HG03460 (cell line): ENCODE data around the gene PTPN14.

Experiments used
- ATAC-seq: cut with Tn5 transposase; IDR thresholded peaks from one replicate; pipeline ENCODE4 v1.9.1; 2021; ENCODE audit not compliant: unreplicated experiment

Gene PTPN14

DNA sequence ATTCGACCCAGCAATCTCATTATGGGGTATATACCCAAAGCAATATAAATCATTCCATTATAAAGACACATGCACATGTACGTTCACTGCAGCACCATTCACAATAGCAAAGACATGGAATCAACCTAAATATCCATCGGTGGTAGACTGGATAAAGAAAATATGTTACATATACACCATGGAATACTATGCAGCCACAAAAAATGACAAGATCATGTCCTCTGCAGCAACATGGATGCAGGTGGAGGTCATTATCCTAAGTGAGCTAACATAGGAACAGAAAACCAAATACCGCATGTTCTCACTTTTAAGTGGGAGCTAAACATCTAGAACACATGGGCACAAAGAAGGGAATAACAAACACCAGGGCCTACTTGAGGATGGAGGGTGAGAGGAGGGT, 115.5 kb downstream of the PTPN14 start:
- ATAC-seq, result no peak

DNA sequence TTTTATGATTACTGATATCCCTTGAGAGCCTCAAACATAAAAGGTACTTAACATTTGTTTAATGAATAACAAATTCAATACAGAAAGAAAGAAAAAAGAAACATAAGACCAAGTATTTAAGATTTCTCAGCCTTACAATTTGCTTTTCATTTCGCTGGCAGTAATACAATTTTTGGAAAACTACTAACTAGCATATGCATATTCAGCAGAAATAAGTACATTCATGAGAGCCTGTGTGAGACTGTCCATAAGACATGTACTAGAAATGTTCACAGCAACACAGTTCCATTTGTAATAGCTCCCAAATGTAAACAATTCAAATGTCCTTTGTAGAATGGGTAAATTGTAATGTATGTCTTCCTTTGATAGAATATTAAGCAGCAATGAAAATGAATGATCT, 119.2 kb downstream of the PTPN14 start:
- ATAC-seq, result no peak

DNA sequence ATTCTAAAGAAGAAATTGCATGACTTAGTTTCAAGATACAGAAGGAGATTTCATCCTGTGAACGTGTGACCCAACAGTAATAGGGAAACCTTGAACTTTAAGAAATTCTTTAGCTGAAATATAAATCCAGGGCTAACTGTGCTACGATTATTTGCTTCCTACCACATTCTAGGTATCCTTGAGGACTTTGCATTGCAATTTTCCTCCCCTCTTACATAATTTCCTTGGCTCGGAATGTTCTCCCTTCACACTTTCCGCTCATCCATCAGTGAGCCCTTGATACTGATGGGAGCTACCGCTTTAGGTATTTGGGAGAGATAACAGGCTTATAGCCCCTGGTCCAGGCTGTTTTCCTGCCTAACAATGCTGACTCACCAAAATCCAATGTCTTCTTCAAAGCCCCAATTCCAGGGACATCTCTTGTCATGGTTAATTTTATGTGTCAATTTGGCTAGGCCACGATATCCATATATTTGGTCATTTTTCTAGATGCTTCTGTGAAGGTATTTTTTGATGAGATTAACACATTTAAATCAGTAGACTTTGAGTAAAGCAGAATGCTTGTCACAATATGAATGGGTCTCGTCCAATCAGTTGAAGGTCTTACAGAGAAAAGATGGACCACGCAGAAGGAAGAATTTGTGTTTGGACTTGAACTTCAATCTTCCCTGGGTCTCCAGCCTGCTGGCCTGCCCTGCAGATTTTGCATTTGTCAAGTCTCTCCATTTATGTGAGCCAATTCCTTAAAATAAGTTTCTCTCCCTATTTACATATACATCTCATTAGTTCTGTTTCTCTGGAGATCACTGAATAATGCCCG, 121.2 kb downstream of the PTPN14 start:
- no peak for ATAC-seq

DNA sequence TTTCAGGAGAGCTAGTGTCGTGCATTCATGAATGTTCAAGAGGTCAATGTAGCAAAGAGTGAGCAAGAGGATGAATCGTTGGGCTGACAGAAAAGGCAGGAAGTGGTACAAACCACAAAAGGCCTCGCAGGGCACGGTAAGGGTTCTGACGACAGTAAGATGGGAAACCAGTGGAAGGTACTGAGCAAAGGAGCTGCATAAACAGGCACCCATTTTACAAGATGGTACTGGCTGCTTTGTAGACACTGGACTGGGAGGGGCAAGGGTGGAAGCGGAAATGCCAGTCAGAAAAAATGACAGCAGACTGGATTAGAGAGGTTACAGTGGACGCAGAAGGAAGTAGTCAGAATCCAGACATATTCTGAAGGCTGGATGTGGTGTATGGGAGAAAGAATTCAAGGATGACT, 123.5 kb downstream of the PTPN14 start:
- ATAC-seq, result peak; percentile 98

DNA sequence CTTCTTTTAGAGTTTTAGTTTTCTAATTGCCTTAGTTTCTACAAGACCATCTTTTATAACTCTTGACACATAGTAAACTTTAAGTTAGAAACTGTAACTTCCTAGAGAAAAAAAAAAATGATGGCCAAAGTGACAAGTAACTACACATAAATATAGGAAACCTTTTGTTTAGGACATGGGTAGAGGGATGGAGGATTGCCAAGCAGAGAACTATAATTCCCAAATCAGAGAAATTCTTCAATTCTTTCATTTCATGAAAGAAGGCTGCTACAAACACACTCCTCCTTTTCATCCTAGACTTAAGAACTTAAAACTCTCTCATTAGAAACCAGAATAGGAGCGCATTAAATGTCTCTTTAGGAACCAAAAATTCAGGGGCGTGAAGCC, 125.0 kb downstream of the PTPN14 start:
- no peak for ATAC-seq

DNA sequence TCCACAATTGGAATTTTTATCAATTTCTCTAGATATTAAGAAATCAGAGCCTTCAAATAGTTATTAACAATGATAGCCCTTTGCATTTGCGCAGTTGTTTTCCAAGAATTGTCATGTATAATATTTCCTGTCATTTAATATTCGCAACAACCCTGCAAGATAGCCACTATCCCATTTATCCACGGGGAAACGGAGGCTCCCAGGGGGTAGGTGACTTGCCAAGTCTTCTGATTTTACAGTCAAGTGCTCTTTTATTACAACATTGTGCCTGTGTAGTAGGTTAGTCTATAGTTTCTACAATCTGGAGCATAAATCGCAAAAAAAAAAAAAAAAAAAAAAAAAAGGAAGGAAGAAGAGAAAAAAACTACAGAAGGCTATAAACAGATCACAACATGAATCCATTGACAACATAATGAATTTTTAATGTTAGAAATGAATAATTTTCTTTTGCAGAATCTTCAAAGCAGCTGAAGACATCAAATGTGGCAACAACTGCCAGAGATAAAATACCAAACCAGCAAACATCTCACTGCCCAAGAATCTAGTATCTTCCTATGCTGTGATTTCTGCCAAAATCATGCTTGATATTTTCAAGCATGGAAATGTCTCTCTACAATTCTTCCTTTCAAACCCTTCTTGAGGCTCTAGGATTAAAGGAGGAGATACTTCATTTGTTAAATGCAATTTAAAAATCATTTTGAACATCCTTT, 125.5 kb downstream of the PTPN14 start:
- ATAC-seq, result no peak

DNA sequence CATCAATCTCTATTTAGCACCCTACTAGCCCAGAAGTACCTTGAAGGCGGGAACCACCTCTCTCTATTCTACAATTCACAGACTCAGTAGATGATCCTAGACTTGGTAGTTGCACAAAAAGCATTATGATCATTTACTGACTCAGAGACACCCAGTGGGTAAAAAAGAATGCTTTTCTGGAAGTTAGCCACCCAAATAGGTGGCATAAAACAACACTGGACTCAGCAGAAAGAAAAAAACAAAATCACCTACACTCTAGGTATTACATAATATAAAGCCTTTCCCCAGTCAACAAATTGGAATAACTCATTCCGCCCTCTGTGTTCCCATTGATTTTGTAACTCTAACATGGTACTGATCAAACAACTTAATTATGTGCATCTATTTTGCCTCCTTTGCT, 126.3 kb downstream of the PTPN14 start:
- no peak for ATAC-seq

DNA sequence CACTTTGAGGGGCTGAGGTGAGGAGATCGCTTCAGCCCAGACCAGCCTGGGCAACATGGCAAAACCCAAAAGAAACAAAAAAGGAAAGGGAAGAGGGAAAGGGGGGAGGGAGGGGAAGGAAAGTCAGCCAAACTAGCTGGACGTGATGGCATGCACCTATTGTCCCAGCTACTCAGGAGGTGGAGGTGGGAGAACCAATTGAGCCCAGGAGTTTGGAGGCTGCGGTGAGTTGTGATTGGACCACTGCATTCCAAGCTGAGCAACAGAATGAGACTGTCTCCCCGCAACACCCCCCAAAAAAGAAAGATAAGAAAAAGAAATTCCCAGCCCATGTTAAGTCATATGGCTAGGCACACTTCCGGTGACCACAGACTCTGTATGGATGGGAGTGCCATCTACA, 128.4 kb downstream of the PTPN14 start:
- ATAC-seq, result no peak

DNA sequence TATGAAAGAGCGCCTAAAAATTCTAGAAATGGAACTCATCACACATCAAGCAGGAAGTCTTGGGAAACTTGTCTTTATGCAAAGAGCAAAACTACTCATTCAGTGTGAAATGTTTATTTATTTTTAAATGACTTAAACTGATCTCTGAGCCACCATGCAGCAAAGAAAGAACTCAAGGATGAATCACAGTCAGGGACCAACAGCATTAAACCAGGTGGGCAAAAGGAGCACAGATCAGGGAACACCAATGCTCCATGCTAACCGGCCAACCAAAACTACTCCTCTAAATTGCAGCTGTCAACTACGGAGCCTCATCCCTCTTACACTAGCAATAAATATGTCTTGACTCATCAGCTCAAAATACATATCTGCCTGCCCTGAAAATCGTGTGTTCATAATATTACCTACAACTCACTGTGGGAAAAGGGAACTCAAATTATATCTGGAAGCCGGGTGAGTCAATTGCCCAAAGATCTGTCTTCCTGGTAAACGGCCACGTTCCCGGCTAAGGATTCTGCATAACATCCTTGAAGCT, 129.2 kb downstream of the PTPN14 start:
- no peak for ATAC-seq

DNA sequence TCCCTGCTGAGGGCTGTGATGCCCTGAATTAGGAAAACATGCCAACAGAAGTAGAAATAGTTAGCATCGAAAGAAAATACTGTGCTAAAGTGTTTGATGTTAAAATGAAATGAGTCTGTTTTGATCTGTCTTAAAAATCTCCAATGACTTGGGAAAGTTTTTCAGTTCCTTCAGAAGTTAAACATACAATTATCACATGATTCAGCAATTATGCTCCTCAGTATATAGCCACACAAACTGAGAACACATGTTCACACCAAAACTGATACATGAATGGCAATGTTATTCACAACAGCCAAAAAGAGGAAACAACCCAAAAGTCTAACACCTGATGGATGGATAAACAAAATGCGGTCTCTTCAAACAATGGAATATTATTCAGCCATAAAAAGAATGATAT, 130.6 kb downstream of the PTPN14 start:
- ATAC-seq, result no peak

DNA sequence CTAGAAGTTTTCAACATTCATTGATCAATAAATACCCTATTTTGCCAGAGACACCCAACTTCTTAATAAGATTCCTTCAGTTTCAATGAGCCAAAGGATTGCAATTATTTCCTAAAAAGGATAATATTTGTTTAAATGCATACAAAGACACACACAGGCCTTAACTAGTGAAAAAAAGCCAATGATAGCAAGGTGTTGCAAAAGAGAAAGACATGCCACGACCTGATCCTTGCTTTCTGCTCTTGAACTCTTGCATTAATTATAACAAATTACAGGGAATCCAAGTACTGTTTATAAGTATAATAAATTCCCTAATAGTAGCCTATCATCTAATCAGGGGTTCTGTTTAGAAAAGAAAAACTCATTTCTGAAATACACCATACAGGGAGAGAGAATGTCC, 131.1 kb downstream of the PTPN14 start:
- no peak for ATAC-seq

DNA sequence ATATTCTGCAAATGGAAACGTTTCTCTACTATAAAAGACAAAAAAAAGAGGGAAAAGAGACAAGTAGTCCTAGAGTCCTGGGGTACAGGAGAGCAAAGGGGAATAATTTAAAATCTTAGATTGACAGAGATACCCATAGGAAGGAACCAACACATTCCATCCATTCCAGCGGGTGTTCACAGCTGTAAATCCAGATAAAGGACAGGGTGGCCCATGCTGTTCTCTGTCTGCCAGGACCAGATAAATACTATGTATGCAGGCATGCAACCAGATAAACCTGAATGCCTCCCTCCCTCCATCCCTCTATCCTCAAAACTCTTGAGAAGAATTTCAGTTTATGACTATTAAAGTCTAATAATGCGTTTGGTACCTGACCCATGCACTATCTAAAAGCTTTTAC, 131.8 kb downstream of the PTPN14 start:
- ATAC-seq, result no peak

DNA sequence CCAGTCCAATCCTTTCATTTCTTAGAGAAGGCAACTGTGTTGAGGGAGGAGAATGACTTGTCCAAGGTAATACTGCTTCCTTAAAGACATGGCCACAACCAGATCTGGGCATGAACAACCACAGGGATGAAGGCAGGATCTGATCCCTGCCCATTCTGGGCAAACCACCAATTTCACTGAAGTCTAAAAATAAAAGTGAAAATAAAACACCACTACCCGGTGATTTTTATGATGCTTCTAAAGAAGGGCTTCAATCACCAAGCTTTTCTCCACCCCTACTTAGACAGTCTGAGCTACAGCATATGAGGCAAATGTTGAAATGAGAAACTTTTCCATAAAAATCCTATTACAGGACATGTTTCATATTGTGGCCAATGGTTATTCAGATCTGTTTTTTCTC, 133.0 kb downstream of the PTPN14 start:
- ATAC-seq, result no peak

DNA sequence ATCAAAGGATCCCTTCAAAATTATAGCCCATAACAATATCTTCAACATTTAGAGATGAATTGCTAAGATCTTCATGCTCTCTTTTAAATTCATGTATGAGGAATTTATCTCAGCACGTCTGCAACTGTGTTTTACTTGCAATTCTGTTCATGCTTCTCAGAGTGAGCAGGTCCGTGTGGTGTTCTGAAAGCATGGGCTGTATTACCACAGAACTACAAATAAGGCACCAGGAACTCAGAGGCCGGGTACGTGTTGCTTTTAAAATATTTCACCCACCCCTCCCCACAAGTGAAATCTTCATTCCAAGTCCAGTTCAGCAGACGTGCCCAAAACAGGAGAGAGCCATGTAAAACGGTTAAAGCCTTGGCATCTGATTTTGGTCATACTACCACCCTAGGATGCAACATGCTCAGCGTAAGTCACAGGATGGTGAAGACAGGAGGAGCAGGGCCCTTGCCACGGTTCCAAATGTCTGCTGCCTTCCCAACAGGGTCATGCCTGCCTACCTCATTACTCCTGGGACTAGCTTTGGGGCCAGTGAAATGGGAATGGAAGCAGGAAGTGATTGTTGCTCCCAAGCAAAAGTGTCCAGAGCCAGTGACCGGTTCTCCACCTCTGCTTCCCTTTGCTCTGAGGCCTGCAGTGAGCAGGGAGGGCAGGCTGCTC, 133.7 kb downstream of the PTPN14 start:
- no peak for ATAC-seq

DNA sequence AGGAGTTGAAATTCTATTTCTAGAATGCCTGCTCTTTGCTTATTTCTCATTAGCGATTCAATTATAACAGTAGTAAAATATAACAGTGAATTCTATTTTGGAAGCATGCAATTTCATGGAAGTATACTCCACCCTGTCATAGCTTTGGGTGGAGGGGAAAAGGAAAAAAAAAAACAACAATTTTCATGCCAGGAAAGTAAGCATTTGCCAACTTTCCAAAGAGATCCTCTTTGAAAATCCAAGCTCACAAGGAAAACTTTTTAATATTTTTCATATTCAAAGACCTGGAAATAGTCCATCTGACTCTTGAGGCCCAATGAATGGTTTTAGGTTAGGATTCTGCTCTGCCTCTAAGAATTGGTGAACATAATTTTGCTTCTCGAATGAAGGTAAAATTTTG, 134.5 kb downstream of the PTPN14 start:
- no peak for ATAC-seq

DNA sequence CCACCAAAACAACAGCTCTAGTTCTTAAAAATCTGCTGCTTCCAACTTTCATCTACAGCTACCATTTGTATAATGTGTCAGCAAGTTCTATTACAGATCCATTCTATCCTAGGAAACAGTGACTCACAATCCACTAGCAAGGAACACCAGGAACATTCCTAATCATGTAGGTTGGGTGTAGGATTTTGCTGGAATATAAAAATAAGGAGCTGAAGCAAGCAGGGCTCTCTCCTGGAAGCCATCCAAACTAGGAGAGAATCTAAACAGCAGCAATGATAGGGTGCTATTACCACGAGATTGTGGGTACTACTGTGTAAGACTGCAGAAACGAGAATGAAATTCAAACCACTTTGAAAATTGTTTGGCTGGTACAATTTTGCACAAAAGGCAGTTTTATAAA, 135.0 kb downstream of the PTPN14 start:
- ATAC-seq, result no peak

DNA sequence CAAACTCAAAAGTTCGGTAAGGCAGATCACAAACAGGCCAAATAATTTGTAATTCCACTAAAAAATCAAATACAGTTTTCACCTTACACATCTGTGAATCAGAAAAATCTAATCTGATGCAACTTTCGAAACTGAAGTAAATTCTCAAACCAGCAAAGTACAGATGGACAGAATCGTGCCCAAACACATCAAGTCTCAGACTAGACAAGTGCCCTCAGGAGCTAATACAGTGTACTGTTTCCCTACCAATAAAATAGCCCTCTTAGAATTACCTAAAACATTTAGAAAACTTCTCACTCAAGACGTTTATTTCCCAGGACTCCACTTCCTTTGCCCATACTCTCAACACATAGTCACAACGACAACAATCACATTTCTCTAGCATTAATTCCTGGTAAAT, 136.3 kb downstream of the PTPN14 start:
- no peak for ATAC-seq

DNA sequence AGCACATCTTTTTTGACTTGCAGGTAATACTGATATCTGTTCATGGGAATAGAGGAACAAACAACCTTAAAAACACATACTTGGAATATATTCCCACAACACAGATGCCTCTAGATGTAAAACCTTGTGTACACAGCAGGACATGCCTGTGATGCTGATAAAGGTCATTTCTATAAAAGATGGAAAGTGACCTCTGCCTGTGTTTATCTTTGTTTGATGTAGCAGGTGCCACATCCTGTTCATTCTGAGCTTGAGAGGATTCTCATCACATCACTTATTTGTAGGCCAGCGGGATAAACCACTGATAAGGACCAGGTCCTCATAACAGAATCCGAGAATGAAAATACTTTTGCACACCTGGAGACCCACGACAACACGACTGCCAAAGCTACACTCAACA, 136.7 kb downstream of the PTPN14 start:
- ATAC-seq, result no peak

DNA sequence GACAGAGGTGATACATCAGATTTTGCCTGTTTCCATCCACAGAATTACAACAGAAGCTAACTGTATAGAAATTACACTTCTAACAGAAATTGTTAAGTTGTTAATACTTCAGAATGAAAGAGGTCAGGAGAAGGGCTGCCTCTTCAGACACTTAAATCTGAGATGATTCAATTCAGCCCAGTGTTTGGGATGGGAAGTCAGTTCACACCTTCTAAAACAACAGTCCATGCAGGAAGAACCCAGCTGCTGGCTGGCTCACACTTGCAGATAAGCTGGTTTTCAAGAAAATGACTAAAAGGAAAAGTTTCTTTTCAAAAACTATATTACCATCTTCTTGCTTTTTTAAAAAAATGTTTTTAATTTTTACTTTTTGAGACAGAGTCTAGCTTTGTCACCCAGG, 138.1 kb downstream of the PTPN14 start:
- ATAC-seq, result no peak

DNA sequence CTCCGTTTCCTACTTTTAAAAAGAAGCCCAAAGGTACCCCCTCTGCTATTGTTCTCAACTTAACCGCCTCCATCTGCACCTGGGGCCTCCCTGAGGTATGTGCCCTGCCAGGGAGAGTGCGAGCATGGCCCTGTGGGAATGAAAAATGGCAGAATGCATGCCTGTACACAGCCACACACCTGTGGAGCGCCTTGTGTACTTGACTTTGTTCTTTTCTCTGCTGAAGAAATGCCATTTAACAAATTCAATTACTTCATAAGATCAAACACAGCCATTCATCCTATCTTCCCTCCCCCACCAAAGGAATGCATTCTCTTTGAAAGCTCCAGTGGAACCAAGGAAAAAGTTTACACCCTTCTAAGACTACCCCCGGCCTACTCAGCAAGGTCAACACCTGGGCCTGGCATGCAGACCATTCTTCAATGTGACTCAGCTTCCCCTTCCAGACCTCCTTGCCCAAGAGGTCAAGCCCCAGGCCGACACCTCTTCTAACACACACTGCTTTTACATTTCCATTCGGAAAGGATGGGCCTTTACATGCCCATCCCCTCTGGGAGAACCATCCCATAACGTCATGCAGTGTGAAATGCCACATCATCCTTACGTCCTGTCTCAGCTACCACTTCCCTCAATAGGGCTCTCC, 146.7 kb downstream of the PTPN14 start:
- ATAC-seq, result peak; percentile 33

DNA sequence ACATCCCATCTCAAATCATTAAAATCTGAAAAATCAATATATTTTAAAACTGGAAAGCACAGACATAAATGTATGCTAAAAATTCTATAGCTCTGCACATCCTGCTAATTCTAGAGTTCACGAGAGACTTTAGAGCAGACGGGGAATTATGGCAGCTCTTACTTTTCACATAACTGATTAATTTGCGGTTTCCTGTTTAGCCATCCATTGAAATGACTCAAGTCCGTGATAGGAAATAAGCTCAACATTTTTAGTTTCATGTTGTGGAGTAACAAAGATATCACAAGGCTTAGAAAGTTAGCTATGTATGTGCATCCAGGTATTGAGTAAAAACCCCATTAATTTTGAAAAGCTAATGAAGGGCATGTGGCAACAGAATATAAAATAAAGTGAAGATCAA, 147.2 kb downstream of the PTPN14 start:
- ATAC-seq, result peak; percentile 79
